Transverse colon (tissue), 4 donors: Measurements from ENCODE around the gene TRMT6.

Experiments
- CTCF ChIP-seq, 5 experiments: fragments of 200-600 bp in 3 of 5; fragments of 450-650 bp in 2 of 5; sonication (generic) in 3 of 5; IDR thresholded peaks; 1 replicate in 2 of 5; 2 replicates in 3 of 5; pipeline ENCODE4 v1.5.1; 2016 to 2017; ENCODE audit warnings: antibody characterized with exemption in 5 of 5, inconsistent platforms in 3 of 5, mild to moderate bottlenecking in 2 of 5, moderate library complexity in 1 of 5
- POLR2A ChIP-seq: fragments of 450-650 bp; IDR thresholded peaks from one replicate; pipeline ENCODE4 v1.6.1; 2016; ENCODE audit warnings: antibody characterized with exemption, mild to moderate bottlenecking, moderate library complexity
- POLR2AphosphoS5 ChIP-seq, 3 donors: sonication (generic); formaldehyde crosslinking; IDR thresholded peaks; one replicate each; pipeline ENCODE4 v1.6.1; 2016; ENCODE audit warnings: antibody characterized with exemption in 3 of 3

- no peak for TF ChIP-seq POLR2AphosphoS5 (IDR thresholded peaks at IDR 0.05)
- TF ChIP-seq POLR2A = no peak
- no peak for TF ChIP-seq CTCF (IDR thresholded peaks at IDR 0.05)
These were observed 11.8 kb downstream of the TRMT6 start for GRCh38 chr20:5938456-5939029.
